ENCODE data around the gene STARD6.

GRCh38 chr18:54338230-54338629 lies 19.4 kb downstream of the STARD6 start:
- TF ChIP-seq ZBTB33 (IDR thresholded peaks at IDR 0.05) (no peak), CTCF (IDR thresholded peaks at IDR 0.05; ENCODE audit: low read depth, low read length, missing input control) (no peak), GABPA (IDR thresholded peaks at IDR 0.05 in 1 of 2, conservative IDR thresholded peaks at IDR 0.05 in 1 of 2) (no peak), MAX (IDR thresholded peaks at IDR 0.05) (no peak), TAF1 (conservative IDR thresholded peaks at IDR 0.05) (no peak)
- TF ChIP-seq, protein P1, sequence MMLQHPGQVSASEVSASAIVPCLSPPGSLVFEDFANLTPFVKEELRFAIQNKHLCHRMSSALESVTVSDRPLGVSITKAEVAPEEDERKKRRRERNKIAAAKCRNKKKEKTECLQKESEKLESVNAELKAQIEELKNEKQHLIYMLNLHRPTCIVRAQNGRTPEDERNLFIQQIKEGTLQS (IDR thresholded peaks at IDR 0.05) = no peak
